SK-N-SH (cell line): Measurements from ENCODE around the gene TRIM16.

Source experiments
- CHD2 ChIP-seq: fragments of 150-350 bp; IDR thresholded peaks from 2 replicates; pipeline ENCODE4 v1.6.1; 2018; ENCODE audit warnings: low read length; ENCODE audit not compliant: partially characterized antibody
- ELF1 ChIP-seq: IDR thresholded peaks from 2 replicates; pipeline ENCODE4 v1.4.0; 2012
- GABPA ChIP-seq: IDR thresholded peaks from 2 replicates; pipeline ENCODE4 v1.4.0; 2012; ENCODE audit warnings: low read depth, mild to moderate bottlenecking
- MXI1 ChIP-seq: IDR thresholded peaks from 2 replicates; pipeline ENCODE4 v1.6.1; 2012; ENCODE audit warnings: mild to moderate bottlenecking, low read depth, low read length, improper control_type of control experiment
- TF ChIP-seq, protein P1 (sequence below): fragments of 200-600 bp; sonication (generic); IDR thresholded peaks from 2 replicates; pipeline ENCODE4 v1.6.1; 2017; ENCODE audit warnings: antibody characterized with exemption, mild to moderate bottlenecking, moderate library complexity
- TF ChIP-seq, protein P2 (sequence below): IDR thresholded peaks from 2 replicates; pipeline ENCODE4 v1.4.0; 2012; ENCODE audit warnings: low read depth

DNA sequence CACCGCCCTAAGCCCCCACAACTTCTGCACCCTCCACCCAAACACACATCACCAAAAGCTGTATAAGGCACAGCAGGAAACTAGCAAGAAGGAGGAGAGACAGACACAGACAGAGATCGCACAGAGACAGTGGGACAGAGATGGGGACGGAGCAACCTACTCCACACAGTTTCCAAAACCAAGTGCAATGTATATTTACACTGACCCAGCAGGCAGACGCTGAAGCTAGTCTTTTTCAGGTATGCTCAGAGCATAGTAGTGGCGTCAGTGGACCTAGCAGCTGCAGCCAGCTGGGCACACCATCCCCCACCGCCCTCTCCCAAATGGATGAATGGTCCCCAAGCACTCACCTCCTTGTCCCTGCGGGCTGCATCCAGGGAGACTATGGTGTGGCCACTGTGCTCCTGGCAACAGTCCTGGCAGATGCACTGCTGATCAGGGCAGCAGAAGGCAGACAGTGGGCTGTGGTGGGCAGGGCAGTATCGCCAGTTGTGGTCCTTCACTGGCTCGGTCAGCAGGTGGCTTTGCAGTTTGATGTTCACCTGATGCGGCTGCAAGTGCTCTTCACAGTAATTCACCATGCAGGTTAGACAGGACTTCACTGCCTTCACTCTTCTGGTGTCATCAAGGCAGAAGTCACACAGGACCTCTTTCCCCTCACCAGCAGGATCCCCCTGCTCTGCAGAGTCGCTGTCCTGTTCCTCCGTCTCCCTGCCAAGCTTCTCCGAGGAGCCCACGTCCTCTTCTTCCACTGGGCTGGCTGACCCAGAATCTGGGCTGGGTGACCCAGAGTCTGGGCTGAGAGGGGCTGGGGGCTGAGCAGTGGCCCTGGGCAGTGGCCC, 33.1 kb downstream of the TRIM16 start:
- TF ChIP-seq, protein P1, sequence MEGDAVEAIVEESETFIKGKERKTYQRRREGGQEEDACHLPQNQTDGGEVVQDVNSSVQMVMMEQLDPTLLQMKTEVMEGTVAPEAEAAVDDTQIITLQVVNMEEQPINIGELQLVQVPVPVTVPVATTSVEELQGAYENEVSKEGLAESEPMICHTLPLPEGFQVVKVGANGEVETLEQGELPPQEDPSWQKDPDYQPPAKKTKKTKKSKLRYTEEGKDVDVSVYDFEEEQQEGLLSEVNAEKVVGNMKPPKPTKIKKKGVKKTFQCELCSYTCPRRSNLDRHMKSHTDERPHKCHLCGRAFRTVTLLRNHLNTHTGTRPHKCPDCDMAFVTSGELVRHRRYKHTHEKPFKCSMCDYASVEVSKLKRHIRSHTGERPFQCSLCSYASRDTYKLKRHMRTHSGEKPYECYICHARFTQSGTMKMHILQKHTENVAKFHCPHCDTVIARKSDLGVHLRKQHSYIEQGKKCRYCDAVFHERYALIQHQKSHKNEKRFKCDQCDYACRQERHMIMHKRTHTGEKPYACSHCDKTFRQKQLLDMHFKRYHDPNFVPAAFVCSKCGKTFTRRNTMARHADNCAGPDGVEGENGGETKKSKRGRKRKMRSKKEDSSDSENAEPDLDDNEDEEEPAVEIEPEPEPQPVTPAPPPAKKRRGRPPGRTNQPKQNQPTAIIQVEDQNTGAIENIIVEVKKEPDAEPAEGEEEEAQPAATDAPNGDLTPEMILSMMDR = no peak
- no peak for TF ChIP-seq GABPA
- no peak for TF ChIP-seq MXI1
- no peak for TF ChIP-seq ELF1
- TF ChIP-seq, protein P2, sequence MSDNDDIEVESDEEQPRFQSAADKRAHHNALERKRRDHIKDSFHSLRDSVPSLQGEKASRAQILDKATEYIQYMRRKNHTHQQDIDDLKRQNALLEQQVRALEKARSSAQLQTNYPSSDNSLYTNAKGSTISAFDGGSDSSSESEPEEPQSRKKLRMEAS = no peak
- TF ChIP-seq CHD2 = no peak
